A549 (cell line): ENCODE data around the gene CNTNAP2.

Experiments used
- BCL3 ChIP-seq: fragments of >200 bp; sonication (Bioruptor Twin); formaldehyde crosslinking; IDR thresholded peaks from 3 replicates; pipeline ENCODE4 v1.6.1; 2016
- CTCF ChIP-seq: fragments of >200 bp; sonication (Bioruptor Twin); formaldehyde crosslinking; IDR thresholded peaks from 3 replicates; pipeline ENCODE4 v1.5.1; 2016
- FOSL2 ChIP-seq, 2 experiments: fragments of 450-650 bp in 1 of 2; fragments of >200 bp in 1 of 2; sonication (Bioruptor Twin) in 1 of 2; formaldehyde crosslinking; IDR thresholded peaks; 2 replicates each; pipeline versions ENCODE4 v1.5.0 to v1.6.1; 2016 to 2020; ENCODE audit warnings: mild to moderate bottlenecking in 1 of 2, moderate library complexity in 1 of 2
- HOXA7 ChIP-seq: fragments of 250-450 bp; sonication (Bioruptor Pico); IDR thresholded peaks from 2 replicates; pipeline ENCODE4 v1.5.0; 2020; ENCODE audit warnings: mild to moderate bottlenecking, moderate library complexity
- KDM5A ChIP-seq: fragments of 200-600 bp; sonication (generic); IDR thresholded peaks from 2 replicates; pipeline ENCODE4 v1.6.1; 2016; ENCODE audit warnings: antibody characterized with exemption, mild to moderate bottlenecking
- MAFK ChIP-seq: fragments of 450-650 bp; IDR thresholded peaks from 2 replicates; pipeline ENCODE4 v1.6.1; 2014; ENCODE audit not compliant: partially characterized antibody
- MAX ChIP-seq: IDR thresholded peaks from 2 replicates; pipeline ENCODE4 v1.6.1; 2012
- POLR2A ChIP-seq: IDR thresholded peaks from 2 replicates; pipeline ENCODE4 v1.6.1; 2012; ENCODE audit warnings: mild to moderate bottlenecking, low read length
- SMC3 ChIP-seq: fragments of >200 bp; sonication (Bioruptor Twin); formaldehyde crosslinking; IDR thresholded peaks from 3 replicates; pipeline ENCODE4 v1.6.1; 2018; ENCODE audit warnings: inconsistent platforms
- SREBF2 ChIP-seq: fragments of 450-650 bp; IDR thresholded peaks from 2 replicates; pipeline ENCODE4 v1.6.1; 2014; ENCODE audit warnings: mild to moderate bottlenecking, moderate library complexity
- TF ChIP-seq, protein P1 (sequence below): fragments of 200-600 bp; sonication (generic); IDR thresholded peaks from 2 replicates; pipeline ENCODE4 v1.6.1; 2016; ENCODE audit warnings: antibody characterized with exemption, mild to moderate bottlenecking, moderate library complexity

GRCh38 chr7:146449625-146450024 is 333.0 kb downstream of the CNTNAP2 start:
- TF ChIP-seq BCL3, result no peak
- no peak for TF ChIP-seq CTCF
- no peak for TF ChIP-seq SMC3
- no peak for TF ChIP-seq FOSL2 (IDR thresholded peaks at IDR 0.05)
- TF ChIP-seq FOSL2 (CRISPR knock-in tag; IDR thresholded peaks at IDR 0.05), result no peak
- no peak for TF ChIP-seq MAX
- TF ChIP-seq KDM5A, result no peak
- TF ChIP-seq HOXA7 (CRISPR knock-in tag), result no peak
- TF ChIP-seq MAFK, result no peak
- TF ChIP-seq, protein P1, sequence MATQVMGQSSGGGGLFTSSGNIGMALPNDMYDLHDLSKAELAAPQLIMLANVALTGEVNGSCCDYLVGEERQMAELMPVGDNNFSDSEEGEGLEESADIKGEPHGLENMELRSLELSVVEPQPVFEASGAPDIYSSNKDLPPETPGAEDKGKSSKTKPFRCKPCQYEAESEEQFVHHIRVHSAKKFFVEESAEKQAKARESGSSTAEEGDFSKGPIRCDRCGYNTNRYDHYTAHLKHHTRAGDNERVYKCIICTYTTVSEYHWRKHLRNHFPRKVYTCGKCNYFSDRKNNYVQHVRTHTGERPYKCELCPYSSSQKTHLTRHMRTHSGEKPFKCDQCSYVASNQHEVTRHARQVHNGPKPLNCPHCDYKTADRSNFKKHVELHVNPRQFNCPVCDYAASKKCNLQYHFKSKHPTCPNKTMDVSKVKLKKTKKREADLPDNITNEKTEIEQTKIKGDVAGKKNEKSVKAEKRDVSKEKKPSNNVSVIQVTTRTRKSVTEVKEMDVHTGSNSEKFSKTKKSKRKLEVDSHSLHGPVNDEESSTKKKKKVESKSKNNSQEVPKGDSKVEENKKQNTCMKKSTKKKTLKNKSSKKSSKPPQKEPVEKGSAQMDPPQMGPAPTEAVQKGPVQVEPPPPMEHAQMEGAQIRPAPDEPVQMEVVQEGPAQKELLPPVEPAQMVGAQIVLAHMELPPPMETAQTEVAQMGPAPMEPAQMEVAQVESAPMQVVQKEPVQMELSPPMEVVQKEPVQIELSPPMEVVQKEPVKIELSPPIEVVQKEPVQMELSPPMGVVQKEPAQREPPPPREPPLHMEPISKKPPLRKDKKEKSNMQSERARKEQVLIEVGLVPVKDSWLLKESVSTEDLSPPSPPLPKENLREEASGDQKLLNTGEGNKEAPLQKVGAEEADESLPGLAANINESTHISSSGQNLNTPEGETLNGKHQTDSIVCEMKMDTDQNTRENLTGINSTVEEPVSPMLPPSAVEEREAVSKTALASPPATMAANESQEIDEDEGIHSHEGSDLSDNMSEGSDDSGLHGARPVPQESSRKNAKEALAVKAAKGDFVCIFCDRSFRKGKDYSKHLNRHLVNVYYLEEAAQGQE, result no peak
- no peak for TF ChIP-seq POLR2A
- no peak for TF ChIP-seq SREBF2
